ENCODE results near the gene HNMT.

The HNMT gene

GRCh38 chr2:138026111-138027020 is 62.1 kb downstream of the HNMT start:
- H3K27ac ChIP-seq, result no peak overlapping the region
- no peak overlapping the region for H3K4me3 ChIP-seq
- no peak for DNase-seq (ENCODE audit: low spot score)
- TF ChIP-seq CTCF (IDR thresholded peaks at IDR 0.05), result no peak

GRCh38 chr2:138028538-138028937 is 64.3 kb downstream of the HNMT start:
- no peak overlapping the region for H3K4me3 ChIP-seq
- no peak for DNase-seq (ENCODE audit: low spot score)
- no peak overlapping the region for H3K27ac ChIP-seq
- TF ChIP-seq CTCF (IDR thresholded peaks at IDR 0.05), result no peak

GRCh38 chr2:138029276-138029675 is 65.0 kb downstream of the HNMT start:
- TF ChIP-seq CTCF (IDR thresholded peaks at IDR 0.05), result no peak

GRCh38 chr2:138030459-138030858 is 66.2 kb downstream of the HNMT start:
- no peak overlapping the region for H3K27ac ChIP-seq
- no peak for TF ChIP-seq CTCF (IDR thresholded peaks at IDR 0.05)
- H3K4me3 ChIP-seq, result no peak overlapping the region
- DNase-seq (ENCODE audit: low spot score), result no peak

More at GRCh38 chr2:138029276-138029675, 65.0 kb downstream of the HNMT start:
- DNase-seq (ENCODE audit: low spot score), result no peak
- no peak overlapping the region for H3K4me3 ChIP-seq
- no peak overlapping the region for H3K27ac ChIP-seq

GRCh38 chr2:138032334-138032733 is 68.1 kb downstream of the HNMT start:
- H3K4me3 ChIP-seq, result no peak overlapping the region
- DNase-seq (ENCODE audit: low spot score), result no peak
- H3K27ac ChIP-seq, result no peak overlapping the region
- no peak for TF ChIP-seq CTCF (IDR thresholded peaks at IDR 0.05)

GRCh38 chr2:138034536-138034935 is 70.3 kb downstream of the HNMT start:
- no peak for TF ChIP-seq CTCF (IDR thresholded peaks at IDR 0.05)
- DNase-seq (ENCODE audit: low spot score), result no peak
- no peak overlapping the region for H3K27ac ChIP-seq
- H3K4me3 ChIP-seq, result no peak overlapping the region

Data from coronary artery (tissue), 2 donors.